ACHN (cell line): ENCODE measurements around the gene FYN.
A peak's percentile ranks its signal among the peaks of the same experiment; 100 is the strongest.
"Not testable (repeated sequence)": the region's sequence is repeated elsewhere in the genome, so short reads cannot be mapped to it uniquely, and the experiment has no call there.

Source experiments
- DNase-seq: peaks from one replicate; pipeline ENCODE4 v3.0.0-alpha.2; 2015
- in situ Hi-C: cut with HindIII; loops from 2 replicates; pipeline ENCODE4 v1.10.0; 2017; ENCODE audit warnings: low sequenced_read_pairs, low pct_ligation_motif_present, low pct_unique_long_range_greater_than_20kb

The FYN gene

DNA sequence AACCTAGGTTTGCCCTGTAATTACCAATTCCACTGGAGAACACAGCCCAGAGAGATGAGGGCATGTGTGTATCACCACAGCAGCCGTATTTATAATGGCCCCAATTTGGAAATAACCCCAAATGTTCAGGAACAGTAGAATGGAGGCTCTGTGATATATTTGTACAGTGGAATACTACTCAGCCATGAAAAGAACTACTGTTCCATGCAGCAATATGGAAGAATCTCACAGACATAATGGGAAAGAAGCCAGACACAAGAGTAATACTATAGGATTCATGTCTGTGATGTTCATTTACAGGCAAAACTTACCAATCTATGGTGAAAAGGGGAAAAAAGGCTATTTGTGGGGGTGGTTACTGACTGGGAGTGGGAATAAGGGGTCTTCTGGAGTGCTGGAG, 183.8 kb downstream of the FYN start:
- in situ Hi-C loops: no loop called here
- DNase-seq: no peak

DNA sequence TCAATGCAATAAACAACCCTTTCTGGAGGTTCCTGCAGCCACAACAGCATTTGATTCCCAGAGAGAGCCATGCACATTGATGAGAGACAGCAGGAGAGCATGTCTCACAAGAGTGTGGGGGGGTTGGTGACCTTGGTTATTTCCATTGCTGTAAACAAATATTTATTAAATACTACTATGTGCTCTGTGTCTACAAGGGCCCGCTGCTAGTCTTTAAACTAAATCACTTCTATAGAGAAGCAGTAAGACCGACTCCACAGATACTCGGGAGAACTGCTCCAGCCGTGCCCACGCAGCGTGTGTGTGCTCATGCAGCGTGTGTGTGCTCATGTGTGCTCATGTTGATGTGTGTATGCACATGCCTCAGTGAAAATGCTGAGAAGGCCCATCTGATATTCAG, 184.9 kb downstream of the FYN start:
- no peak for DNase-seq
- in situ Hi-C loops: no loop called here

DNA sequence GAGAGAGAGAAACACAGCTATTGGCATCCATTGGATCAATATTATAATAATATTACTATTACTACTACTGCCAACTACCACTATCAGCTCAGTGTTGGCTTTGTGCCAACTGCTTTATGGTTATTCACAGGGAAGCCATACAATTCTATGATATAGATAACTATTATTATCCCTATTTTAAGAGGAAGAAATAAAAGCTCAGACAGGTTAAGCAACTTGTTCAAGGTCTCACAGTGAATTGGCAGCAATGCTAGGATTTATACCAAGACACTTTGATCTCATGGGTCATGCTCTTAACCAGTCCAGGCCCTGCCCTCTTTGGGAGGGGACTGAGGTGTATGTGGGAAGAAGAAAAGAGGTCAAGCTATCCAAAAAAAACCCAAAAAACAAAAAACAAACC, 185.6 kb downstream of the FYN start:
- in situ Hi-C loops: no loop called here
- DNase-seq: no peak

DNA sequence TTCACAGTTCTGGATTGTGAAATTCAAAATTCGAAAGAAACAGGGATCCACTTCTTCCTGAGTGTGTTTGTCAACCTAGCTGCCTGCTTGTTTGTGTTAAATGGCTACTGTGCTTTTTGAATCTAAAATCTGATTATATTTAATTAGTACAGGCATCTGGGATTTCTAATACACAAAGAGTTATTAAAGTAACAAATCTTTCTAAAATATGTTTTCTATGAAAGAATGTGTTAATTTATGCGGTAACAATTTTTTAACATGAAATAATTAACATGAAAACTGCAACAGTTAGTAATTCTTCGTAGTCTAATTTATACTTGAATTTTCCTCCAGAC, 186.4 kb downstream of the FYN start:
- DNase-seq: no peak
- in situ Hi-C loops: no loop called here

DNA sequence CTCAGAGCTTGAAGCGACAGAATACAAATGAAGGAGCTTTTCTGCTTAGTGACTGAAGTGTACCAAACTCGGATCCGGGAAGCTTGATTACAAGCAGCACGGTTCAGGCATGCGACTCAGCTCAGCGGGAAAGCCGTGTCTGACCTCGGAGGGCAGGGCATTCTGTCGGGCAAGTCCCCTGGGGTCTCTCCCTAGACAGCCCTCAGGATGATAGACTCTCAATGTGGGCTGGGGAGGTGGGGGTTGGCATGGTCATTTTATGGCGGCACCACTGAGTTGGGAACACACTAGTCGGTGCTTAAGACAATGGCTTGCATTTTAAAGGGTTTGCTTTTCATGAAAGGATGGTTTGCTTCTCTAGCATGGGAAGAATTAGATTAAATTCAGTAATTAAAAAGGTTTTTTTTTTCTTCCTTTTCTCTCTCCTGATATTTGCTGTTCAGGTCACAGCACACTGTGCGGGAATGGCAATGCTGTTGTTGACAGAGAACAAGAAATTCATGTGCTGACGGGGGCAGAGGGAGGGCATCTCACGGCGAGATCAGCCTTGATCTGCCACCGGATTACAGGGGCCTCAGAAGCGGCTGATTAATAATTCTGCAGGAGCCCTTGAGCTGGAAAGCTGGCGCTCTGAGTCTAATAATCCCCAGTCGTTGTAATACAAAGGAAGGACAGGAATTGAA, 186.9 kb downstream of the FYN start:
- no peak for DNase-seq
- in situ Hi-C loops: no loop called here

DNA sequence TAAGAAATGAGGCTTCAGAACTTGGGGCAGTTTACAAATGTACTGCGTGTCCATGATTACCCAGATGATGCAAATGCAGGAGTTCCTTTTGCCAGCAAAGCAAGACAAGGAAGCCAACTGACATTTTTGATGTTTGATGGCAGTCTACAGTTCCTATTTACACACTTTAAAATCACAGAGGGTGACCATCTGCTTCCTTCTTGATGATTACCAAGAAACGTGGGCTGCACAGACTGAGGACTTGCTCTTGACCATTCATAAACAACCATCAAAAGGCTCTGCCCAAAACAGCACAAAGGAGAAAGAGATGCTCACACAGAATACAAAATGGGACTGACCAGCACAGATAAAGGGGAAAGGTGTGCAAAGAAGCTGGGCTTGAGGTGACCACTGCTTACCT, 187.7 kb downstream of the FYN start:
- no peak for DNase-seq
- in situ Hi-C loops: no loop called here

DNA sequence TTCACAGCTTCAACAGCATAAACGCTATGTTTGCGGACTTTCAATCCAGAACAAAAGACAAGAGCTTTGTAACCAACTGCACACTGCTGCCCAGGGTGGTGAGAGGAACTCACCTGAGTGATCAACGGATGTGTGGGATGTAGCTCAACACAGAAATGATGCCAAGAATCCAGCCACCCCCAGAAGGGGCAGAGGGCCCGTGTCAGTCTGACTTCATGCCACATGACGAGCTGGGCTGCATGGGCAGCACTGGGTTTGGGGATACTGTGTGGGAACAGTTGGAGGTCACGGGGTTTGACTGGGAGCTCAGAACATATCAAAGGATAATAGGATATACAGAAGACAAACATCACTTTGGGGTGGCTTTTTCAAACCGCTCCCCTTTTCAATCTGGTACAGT, 188.2 kb downstream of the FYN start:
- in situ Hi-C loops: no loop called here
- DNase-seq: no peak

DNA sequence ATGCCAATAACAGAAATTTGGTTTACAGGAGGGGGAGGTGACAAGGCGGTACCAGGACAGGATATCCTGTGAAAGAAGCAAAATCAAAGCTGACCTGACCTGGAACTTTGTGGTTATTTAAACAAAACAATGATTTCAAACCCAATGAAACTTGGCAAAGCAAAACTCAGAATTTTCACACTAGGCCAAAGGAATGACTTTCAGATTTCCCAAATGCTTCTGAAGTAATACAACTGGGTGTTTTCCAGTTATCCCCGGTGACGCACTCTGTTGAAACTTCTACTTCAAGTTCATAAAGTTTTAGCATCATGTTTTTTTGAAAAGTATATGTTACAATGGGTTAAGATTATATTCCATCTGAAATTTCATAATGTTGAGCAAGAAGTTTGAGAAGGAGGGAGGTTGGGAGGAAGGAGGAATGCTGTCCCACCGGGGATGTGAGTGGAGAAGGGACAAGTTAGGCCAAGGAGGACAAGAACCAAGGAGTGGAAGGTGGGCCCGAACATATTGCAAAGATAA, 189.4 kb downstream of the FYN start:
- in situ Hi-C loops: no loop called here
- no peak for DNase-seq

DNA sequence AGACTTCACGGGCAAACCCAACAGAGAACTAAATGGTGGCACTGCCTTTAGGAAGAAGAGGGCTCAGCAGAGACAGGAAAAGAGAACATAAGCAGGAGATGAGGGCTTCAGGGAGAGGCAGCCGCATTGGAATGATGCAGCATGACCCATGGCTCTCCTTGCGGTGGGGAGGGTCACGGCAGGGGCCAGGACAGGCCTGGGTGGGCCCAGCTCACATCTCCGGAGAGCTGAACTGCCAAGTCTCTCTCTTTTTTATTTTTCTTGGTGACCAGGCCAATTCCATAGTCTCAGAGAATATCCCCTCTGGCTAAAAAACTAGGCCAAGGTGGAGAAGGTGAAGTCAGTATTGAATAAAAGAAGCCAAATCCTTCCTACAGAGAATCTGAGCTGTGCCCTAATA, 190.1 kb downstream of the FYN start:
- no peak for DNase-seq
- in situ Hi-C loops: no loop called here

DNA sequence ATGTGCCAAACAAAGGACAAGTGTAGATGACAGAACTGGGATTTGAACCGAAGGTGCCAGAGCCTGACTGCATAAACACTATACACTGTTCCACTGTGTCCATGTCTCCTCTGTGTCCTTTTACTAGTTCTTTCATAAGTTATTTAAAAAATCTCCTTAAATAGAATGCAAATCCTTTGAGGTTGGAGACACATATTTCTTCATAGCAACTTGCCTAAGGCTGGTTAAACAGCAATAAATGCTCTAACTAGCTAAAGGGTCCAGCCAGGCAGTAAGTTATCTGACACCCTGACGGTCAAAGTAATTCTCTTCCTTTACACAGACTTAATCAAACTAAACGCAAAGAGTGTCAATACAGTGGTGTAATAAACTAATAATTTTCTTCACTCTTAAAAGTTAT, 191.4 kb downstream of the FYN start:
- in situ Hi-C loops: no loop called here

DNA sequence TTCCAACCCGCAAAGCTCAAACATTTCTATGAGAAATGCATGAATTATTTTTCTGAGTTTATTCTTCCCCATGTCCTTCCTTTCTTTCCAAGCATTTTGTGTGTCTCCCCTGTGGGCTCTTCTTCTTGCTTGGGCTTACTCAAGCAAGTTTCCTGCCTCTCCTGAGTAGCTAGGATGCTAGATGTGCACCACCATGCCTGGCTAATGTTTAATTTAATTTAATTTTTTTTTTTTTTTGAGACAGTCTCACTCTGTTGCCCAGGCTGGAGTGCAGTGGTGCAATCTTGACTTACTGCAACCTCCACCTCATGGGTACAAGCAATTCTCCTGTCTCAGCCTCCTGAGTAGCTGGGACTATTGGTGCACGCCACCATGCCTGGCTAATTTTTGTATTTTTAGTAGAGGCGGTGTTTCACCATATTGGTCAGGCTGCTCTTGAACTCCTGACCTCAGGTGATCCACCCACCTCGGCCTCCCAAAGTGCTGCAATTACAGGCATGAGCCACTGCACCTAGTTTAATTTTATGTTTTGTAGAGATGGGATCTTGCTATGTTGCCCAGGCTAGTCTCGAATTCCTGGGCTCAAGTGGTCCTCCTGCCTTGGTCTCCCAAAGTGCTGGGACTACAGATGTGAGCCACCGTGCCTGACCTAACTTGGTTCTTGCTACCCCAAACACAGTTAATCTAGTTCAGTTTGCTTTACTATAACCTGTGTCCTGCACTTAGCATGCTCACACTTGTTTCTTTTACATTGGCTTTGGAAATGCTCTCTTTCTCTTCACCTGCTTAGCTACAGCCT, 192.2 kb downstream of the FYN start:
- in situ Hi-C loops: not testable (repeated sequence)
- DNase-seq: peak; percentile 30

More for the DNA sequence above, 191.4 kb downstream of the FYN start:
- DNase-seq: no peak

DNA sequence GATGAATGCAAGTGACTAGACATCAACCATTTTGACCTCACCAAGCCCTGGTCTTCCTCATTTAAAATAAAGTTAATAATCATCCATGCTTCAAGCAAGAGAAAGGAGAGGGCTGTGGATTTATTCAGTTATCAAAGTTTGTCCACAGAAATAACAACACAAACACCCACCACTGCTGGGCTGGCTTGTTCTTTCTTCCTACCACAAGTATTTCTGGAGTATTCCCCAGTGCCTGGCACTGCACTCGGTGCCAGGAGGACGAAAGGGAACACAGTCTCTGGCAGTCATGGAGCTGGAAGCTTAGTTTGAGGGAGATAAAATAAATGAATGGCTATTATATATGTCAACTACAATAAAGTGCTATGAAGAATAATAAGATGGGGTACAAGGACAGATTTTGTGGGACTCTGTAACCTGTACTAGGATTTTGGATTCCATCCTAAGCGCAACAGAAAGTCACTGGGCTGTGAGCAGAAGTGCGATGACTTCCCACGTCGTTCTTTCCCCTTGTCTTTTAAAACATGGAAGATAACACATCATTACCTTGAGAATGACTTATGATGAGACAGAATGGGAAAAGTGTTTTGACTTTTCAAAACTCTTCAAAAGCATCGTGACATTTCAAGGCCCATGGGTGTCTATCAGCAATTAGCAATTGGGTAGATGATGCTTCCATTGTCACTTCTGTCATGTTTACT, 193.1 kb downstream of the FYN start:
- in situ Hi-C loops: no loop called here
- DNase-seq: no peak

DNA sequence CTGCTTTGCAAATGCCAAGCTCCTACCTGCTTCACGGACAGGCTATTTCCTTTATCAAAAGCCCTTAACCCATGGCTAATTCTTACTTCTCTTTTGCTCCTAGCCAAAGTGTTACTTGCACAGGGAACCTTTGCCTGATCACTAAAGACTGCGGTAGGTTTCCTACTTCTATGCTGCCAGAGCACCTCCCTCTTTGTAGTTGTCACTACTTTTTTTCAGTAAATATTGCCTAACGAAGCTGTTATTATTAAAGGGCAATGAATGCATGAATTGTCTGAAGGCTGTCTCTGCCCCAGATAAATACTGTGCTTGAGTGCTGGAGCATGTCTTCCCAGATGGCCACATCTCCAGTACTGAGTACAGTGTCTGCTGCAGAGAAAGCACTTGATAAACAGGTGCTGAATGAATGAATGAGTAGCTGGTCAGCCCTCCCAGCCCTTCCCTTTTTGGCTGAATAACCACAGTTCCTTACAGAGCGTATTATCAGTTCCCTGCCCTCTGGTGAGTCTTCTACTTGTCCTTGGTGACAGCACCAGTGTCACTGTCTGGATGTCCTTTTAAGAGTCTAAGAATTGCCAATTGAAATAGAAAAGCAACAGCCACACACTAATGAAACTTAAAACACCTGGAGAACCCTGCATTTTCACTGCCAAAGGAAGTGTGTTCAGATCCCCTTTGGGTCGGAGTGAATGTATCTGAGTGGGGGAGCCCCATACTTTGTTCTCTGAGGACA, 194.0 kb downstream of the FYN start:
- in situ Hi-C loops: no loop called here
- no peak for DNase-seq

DNA sequence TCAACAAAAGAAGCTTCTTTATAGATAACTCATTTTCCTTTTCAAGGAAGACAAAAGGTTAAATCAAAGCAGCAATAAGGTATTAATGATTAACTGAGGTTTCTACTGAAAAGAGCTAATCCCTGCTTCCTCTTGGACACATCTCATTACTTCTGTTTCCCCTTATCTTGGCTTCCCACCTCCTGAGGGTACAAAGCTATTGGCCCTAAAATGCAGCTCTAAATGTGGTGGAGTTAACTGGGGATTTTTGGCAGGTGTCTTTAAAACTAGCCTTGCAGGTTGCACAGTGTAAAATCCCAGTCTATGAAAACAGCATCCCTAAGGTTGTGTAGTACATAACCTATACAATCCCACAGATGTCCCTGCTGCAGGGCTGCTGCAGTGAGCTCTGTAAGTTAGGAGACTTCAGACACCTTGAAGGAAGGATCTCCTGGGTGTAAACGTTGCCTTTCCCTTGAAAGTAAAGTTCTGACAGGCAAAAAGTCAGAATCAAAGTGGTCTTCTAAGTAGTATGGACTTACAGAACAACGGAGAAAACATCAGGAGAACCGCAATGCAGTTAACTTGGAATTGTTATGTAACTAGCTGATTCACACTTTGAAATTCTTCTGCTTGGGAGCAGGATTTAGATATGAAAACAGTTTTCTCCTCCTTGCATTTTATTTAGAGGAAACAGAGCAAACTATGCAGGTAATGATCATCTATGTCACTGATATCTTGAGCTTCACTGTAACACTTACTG, 195.8 kb downstream of the FYN start:
- in situ Hi-C loops: no loop called here
- DNase-seq: peak; percentile 64

DNA sequence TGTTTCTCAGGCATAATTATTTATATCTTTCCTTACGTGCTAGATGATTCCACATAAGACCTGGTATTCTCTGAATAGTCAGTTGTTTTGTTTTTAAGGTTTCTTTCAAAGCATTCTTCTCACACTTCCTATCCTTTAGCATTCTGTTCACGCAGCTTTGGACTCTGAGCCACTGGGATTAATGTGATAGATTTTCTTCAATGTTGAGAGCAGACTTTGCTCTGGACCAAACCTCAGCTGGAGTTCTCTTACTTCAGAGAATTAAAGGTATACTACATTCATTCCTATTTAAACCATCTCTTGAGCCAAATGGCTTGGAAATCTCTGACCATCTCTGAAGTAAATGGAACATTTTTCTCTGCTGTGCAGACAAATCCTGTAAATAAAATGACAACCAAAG, 196.9 kb downstream of the FYN start:
- DNase-seq: no peak

DNA sequence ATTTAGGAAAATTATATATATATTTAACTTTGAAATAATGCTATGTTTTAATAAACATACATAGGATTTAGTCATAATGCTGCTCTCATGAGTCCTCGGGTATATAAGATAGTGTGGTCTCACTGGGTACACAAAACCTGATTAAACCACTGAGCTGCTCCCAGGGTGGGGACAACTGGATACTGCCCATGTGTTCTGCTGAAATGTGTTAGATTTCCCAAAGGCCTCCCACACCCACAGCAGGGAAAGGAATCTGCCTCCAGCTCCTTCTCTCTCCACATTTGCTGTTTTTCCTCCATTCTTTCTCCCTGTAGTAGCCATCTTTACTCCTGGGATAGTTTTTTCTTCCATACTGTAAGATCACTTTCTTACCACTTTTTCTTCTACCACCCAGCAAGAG, 198.4 kb downstream of the FYN start:
- in situ Hi-C loops: no loop called here
- DNase-seq: no peak

More for the DNA sequence above, 196.9 kb downstream of the FYN start:
- in situ Hi-C loops: no loop called here

DNA sequence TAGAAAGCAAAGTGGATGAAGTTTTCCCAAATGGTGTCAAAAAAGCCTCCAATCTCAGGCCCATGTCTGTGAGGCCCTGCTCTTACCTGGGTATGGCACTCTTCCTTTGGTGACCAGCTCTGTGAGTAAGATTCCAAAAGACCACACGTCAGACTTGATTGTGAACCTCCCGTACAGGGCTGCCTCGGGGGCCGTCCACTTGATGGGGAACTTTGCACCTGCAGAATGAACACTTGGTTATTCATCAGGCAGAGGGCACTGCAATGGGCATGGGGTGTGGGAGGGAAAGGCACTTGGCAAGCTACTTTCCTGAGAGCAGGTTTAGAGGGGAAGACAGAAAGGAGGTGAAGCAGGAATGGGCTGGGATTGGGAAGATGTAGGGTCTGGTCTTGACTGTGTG, 198.8 kb downstream of the FYN start:
- in situ Hi-C loops: no loop called here
- no peak for DNase-seq

DNA sequence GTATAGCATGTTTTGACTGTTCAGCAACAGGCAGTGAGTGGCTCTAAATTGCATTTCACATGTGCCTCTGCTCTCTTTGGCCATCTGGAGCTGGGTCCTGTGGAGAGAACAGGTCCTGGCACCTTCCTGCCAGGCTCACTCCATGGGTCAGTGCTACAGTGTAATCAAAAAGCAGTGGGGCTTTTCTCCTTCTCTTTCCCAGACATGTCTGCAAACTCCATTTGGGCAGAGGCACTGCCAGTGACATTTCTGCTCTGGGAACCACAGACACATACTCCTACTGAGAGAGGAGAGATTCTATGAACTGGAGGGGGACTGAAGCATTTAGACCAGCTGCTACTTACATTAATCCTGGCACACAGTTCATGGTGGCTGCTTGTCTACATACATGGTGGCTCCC, 199.3 kb downstream of the FYN start:
- no peak for DNase-seq
- in situ Hi-C loops: no loop called here
